ENCODE results near the gene PMVK. TPM values are rescaled to one million over a fixed set of nuclear protein-coding genes. Genes with fewer than 3 reads are reported as not detected.

Gene PMVK
- polyA plus RNA-seq, 1 donor from 2014 or later = 21.1 TPM

DNA sequence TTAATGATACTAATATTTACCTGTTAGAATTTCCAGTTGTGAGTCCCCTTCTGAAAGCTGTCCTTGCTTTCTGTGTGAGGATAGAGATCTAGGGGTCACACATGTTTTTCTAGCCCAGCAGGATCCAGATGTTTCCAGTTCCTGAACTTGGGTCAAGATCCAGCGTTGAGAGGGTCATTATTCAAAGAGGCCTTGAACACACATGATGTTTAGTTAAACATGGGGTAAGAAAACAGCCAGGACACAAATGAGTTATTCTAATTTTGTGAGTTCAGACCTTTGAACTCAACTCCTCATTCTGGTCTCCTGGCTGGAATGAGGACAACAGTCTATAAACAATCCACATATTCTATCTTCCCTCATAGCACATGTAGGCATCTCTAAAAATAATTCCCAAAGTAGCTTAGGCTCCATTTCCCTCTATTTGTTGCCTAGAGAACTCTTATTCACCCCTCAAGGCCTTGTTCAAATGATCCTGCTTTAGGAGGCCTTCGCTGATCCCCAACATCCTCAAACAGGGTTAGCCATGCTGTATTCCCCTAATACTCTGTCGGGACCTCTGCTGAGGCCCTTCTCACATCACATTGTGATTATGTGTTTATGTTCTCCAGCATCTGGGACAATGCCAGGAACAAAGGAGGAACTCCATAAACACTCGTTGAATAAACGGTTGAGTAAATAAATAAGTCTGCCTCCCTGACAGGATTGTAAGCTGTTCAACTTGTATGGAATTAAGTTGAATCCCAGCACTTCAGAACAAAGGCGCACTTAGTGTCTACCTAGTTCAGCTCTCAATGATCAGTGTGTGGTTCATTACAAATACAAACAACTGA is 51.4 kb downstream of the PMVK start:
- H3K79me2 ChIP-seq (replicated peaks; ENCODE audit: insufficient read depth, low read length) = no peaks in the 10 kb centered on the region
- TF ChIP-seq, protein P1, sequence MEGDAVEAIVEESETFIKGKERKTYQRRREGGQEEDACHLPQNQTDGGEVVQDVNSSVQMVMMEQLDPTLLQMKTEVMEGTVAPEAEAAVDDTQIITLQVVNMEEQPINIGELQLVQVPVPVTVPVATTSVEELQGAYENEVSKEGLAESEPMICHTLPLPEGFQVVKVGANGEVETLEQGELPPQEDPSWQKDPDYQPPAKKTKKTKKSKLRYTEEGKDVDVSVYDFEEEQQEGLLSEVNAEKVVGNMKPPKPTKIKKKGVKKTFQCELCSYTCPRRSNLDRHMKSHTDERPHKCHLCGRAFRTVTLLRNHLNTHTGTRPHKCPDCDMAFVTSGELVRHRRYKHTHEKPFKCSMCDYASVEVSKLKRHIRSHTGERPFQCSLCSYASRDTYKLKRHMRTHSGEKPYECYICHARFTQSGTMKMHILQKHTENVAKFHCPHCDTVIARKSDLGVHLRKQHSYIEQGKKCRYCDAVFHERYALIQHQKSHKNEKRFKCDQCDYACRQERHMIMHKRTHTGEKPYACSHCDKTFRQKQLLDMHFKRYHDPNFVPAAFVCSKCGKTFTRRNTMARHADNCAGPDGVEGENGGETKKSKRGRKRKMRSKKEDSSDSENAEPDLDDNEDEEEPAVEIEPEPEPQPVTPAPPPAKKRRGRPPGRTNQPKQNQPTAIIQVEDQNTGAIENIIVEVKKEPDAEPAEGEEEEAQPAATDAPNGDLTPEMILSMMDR (IDR thresholded peaks at IDR 0.05; ENCODE audit: poor library complexity, severe bottlenecking) = no peak
- no peak for TF ChIP-seq EP300 (conservative IDR thresholded peaks at IDR 0.05; ENCODE audit: poor library complexity, severe bottlenecking)
- no peak for TF ChIP-seq RAD21 (conservative IDR thresholded peaks at IDR 0.05)
- TF ChIP-seq POLR2AphosphoS5 (IDR thresholded peaks at IDR 0.05) = no peak
- TF ChIP-seq, protein P2, sequence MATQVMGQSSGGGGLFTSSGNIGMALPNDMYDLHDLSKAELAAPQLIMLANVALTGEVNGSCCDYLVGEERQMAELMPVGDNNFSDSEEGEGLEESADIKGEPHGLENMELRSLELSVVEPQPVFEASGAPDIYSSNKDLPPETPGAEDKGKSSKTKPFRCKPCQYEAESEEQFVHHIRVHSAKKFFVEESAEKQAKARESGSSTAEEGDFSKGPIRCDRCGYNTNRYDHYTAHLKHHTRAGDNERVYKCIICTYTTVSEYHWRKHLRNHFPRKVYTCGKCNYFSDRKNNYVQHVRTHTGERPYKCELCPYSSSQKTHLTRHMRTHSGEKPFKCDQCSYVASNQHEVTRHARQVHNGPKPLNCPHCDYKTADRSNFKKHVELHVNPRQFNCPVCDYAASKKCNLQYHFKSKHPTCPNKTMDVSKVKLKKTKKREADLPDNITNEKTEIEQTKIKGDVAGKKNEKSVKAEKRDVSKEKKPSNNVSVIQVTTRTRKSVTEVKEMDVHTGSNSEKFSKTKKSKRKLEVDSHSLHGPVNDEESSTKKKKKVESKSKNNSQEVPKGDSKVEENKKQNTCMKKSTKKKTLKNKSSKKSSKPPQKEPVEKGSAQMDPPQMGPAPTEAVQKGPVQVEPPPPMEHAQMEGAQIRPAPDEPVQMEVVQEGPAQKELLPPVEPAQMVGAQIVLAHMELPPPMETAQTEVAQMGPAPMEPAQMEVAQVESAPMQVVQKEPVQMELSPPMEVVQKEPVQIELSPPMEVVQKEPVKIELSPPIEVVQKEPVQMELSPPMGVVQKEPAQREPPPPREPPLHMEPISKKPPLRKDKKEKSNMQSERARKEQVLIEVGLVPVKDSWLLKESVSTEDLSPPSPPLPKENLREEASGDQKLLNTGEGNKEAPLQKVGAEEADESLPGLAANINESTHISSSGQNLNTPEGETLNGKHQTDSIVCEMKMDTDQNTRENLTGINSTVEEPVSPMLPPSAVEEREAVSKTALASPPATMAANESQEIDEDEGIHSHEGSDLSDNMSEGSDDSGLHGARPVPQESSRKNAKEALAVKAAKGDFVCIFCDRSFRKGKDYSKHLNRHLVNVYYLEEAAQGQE (IDR thresholded peaks at IDR 0.05; ENCODE audit: borderline replicate concordance) = no peak
- no peak for TF ChIP-seq SMC3 (conservative IDR thresholded peaks at IDR 0.05; ENCODE audit: poor library complexity)
- no peak for TF ChIP-seq MXI1 (conservative IDR thresholded peaks at IDR 0.05; ENCODE audit: poor library complexity, severe bottlenecking)
- no peak for TF ChIP-seq TAF1 (IDR thresholded peaks at IDR 0.05; ENCODE audit: low read depth)
- TF ChIP-seq EZH2 (IDR thresholded peaks at IDR 0.05; ENCODE audit: borderline replicate concordance, insufficient read depth, low read length, poor library complexity, severe bottlenecking) = no peak
- H3K4me3 ChIP-seq (ENCODE audit: low read length) = no peak overlapping the region
- H2AFZ ChIP-seq (ENCODE audit: low read depth, low read length) = no peak overlapping the region
- H3K4me2 ChIP-seq (ENCODE audit: low read length) = no peak overlapping the region
- no peak overlapping the region for H3K9ac ChIP-seq (ENCODE audit: low read length)
- no peaks in the 10 kb centered on the region for H3K9me2 ChIP-seq (ENCODE audit: insufficient read depth, low read length)
- H3F3A ChIP-seq (ENCODE audit: insufficient read depth, low read length, poor library complexity, severe bottlenecking) = no peaks in the 10 kb centered on the region
- H3K9me3 ChIP-seq (ENCODE audit: low read length) = no peaks in the 10 kb centered on the region
- no peaks in the 10 kb centered on the region for H3K27me3 ChIP-seq (ENCODE audit: insufficient read depth, low read depth, low read length)
- H4K20me1 ChIP-seq (ENCODE audit: insufficient read depth) = no peaks in the 10 kb centered on the region
- H3K36me3 ChIP-seq (ENCODE audit: insufficient read depth, low read length) = no peaks in the 10 kb centered on the region
- no peak overlapping the region for H3K27ac ChIP-seq (ENCODE audit: low read length)

DNA sequence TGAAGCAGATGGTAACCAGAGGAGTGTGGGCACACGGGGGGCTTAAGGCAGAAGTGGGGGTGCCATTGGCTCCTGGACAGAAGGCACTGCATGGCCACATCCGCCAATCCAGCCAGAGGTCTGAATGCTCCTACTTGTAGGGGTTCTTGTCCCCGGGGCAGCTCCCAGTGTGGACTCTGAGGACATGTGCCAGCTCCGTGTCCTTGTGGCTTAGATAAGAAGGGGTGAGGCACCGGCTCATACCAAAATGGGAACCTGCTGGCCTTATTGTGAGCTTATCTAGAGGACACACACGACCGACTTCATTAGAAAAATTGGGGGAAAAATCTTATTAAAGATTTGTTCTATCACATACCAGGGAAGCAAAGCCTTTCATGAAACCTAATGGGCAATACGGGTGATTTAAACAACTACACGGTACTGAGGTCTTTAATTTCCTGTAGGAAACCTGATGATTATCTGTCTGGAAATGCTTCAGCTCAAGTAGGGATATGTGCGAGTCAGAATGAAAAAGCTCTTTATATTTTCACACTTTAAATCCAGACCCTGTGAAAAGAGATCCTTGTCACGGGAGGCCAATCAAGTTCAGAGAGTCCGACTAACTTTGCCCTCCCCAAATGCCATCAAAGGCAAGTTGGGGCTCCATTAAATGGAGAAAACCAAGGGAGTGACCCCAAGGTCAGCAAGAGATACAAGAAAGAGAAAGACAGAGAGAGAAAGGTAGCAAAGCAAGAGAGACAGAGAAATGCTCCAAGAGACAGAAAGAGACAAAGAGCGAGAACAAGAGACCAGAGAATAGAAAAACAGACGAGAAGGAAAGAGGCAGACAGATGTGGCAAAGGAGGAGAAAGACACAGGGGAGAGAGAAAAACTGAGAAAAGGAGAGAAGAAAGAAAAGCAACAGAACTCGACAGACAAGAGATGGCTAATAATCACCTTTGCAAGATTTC is 52.3 kb downstream of the PMVK start:
- Histone ChIP-seq H3K36me3 (ENCODE audit: insufficient read depth, low read length) (no peaks in the 10 kb centered on the region), H3K9me3 (ENCODE audit: low read length) (no peaks in the 10 kb centered on the region), H3K9me2 (ENCODE audit: insufficient read depth, low read length) (no peaks in the 10 kb centered on the region), H3F3A (ENCODE audit: insufficient read depth, low read length, poor library complexity, severe bottlenecking) (no peaks in the 10 kb centered on the region), H3K27me3 (ENCODE audit: insufficient read depth, low read depth, low read length) (no peaks in the 10 kb centered on the region), H3K79me2 (replicated peaks; ENCODE audit: insufficient read depth, low read length) (no peaks in the 10 kb centered on the region), H3K9ac (ENCODE audit: low read length) (no peak overlapping the region), H3K4me2 (ENCODE audit: low read length) (no peak overlapping the region), H2AFZ (ENCODE audit: low read depth, low read length) (no peak overlapping the region), H3K27ac (ENCODE audit: low read length) (no peak overlapping the region), H4K20me1 (ENCODE audit: insufficient read depth) (no peaks in the 10 kb centered on the region), H3K4me3 (ENCODE audit: low read length) (no peak overlapping the region)
- TF ChIP-seq EP300 (conservative IDR thresholded peaks at IDR 0.05; ENCODE audit: poor library complexity, severe bottlenecking) = no peak
- TF ChIP-seq EZH2 (IDR thresholded peaks at IDR 0.05; ENCODE audit: borderline replicate concordance, insufficient read depth, low read length, poor library complexity, severe bottlenecking) = no peak
- no peak for TF ChIP-seq SMC3 (conservative IDR thresholded peaks at IDR 0.05; ENCODE audit: poor library complexity)
- no peak for TF ChIP-seq MXI1 (conservative IDR thresholded peaks at IDR 0.05; ENCODE audit: poor library complexity, severe bottlenecking)
- no peak for TF ChIP-seq RAD21 (conservative IDR thresholded peaks at IDR 0.05)
- TF ChIP-seq, protein P2 (IDR thresholded peaks at IDR 0.05; ENCODE audit: borderline replicate concordance) = no peak
- TF ChIP-seq, protein P1 (IDR thresholded peaks at IDR 0.05; ENCODE audit: poor library complexity, severe bottlenecking) = no peak
- no peak for TF ChIP-seq POLR2AphosphoS5 (IDR thresholded peaks at IDR 0.05)
- TF ChIP-seq TAF1 (IDR thresholded peaks at IDR 0.05; ENCODE audit: low read depth) = no peak
